ENCODE data around the gene APOL4.
"Not testable (repeated sequence)": the region's sequence is repeated elsewhere in the genome, so short reads cannot be mapped to it uniquely, and the experiment has no call there.

DNA sequence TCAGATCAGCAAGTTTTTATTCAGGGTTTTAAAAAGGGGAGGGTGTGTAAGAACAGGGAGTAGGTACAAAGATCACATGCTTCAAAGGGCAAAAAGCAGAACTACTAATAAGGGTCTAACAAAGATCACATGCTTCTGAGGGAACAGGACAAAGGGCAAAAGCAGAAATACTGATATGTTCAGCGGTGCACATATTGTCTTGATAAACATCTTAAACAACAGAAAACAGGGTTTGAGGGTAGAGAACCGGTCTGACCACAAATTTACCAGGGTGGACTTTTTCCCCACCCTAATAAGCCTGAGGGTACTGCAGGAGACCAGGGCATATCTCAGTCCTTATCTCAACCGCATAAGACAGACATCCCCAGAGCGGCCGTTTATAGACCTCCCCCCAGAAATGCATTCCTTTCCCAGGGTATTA is 7.9 kb upstream of the APOL4 start:
- TF ChIP-seq POLR2A, CTCF (IDR thresholded peaks at IDR 0.05): not testable (repeated sequence)
